ENCODE results near the gene AP3S2.
"Not testable (repeated sequence)": the region's sequence is repeated elsewhere in the genome, so short reads cannot be mapped to it uniquely, and the experiment has no call there.

AP3S2 gene

GRCh38 chr15:89903015-89903857 lies 9.4 kb upstream of the AP3S2 start:
- DNase-seq, result no peak

- DNase-seq, result no peak
These were observed 7.1 kb upstream of the AP3S2 start for GRCh38 chr15:89900849-89901248.

GRCh38 chr15:89899951-89900567 lies 6.3 kb upstream of the AP3S2 start:
- no peak for DNase-seq

- DNase-seq, result no peak
These were observed 5.6 kb upstream of the AP3S2 start for GRCh38 chr15:89899295-89899945.

- peak; percentile 61 for DNase-seq
These were observed 5.0 kb upstream of the AP3S2 start for GRCh38 chr15:89898614-89899294.

GRCh38 chr15:89898146-89898545 lies 4.4 kb upstream of the AP3S2 start:
- no peak for DNase-seq

GRCh38 chr15:89893027-89893426 lies 767 bp downstream of the AP3S2 start:
- DNase-seq, result no peak

- DNase-seq, result no peak
These were observed 5.5 kb downstream of the AP3S2 start for GRCh38 chr15:89888214-89888804.

- no peak for DNase-seq
These were observed 8.2 kb downstream of the AP3S2 start for GRCh38 chr15:89885611-89886010.

GRCh38 chr15:89885179-89885578 lies 8.6 kb downstream of the AP3S2 start:
- DNase-seq, result not testable (repeated sequence)

GRCh38 chr15:89883518-89883917 lies 10.3 kb downstream of the AP3S2 start:
- DNase-seq, result no peak

GRCh38 chr15:89880727-89881126 lies 13.1 kb downstream of the AP3S2 start:
- no peak for DNase-seq

GRCh38 chr15:89878323-89878722 lies 15.5 kb downstream of the AP3S2 start:
- no peak for DNase-seq

- no peak for DNase-seq
These were observed 16.7 kb downstream of the AP3S2 start for GRCh38 chr15:89877083-89877425.

GRCh38 chr15:89876396-89877082 lies 17.3 kb downstream of the AP3S2 start:
- no peak for DNase-seq

- DNase-seq, result no peak
These were observed 18.1 kb downstream of the AP3S2 start for GRCh38 chr15:89875741-89876140.

- DNase-seq, result peak; percentile 91
These were observed 18.7 kb downstream of the AP3S2 start for GRCh38 chr15:89874926-89875564.

- DNase-seq, result no peak
These were observed 23.0 kb downstream of the AP3S2 start for GRCh38 chr15:89870688-89871288.

GRCh38 chr15:89870006-89870405 lies 23.8 kb downstream of the AP3S2 start:
- DNase-seq, result no peak

- DNase-seq, result not testable (repeated sequence)
These were observed 24.3 kb downstream of the AP3S2 start for GRCh38 chr15:89869490-89869889.

- DNase-seq, result no peak
These were observed 28.6 kb downstream of the AP3S2 start for GRCh38 chr15:89864958-89865739.
